ENCODE results near the gene CNTLN. TPM values are rescaled to one million over a fixed set of nuclear protein-coding genes. Genes with fewer than 3 reads are reported as not detected.

CNTLN gene
- total and polyA plus RNA-seq, 2 of the 8 experiments (the other 6 are each of a cell fraction or from before 2014, with no cell fraction given): 4.8 to 10.8 TPM

DNA sequence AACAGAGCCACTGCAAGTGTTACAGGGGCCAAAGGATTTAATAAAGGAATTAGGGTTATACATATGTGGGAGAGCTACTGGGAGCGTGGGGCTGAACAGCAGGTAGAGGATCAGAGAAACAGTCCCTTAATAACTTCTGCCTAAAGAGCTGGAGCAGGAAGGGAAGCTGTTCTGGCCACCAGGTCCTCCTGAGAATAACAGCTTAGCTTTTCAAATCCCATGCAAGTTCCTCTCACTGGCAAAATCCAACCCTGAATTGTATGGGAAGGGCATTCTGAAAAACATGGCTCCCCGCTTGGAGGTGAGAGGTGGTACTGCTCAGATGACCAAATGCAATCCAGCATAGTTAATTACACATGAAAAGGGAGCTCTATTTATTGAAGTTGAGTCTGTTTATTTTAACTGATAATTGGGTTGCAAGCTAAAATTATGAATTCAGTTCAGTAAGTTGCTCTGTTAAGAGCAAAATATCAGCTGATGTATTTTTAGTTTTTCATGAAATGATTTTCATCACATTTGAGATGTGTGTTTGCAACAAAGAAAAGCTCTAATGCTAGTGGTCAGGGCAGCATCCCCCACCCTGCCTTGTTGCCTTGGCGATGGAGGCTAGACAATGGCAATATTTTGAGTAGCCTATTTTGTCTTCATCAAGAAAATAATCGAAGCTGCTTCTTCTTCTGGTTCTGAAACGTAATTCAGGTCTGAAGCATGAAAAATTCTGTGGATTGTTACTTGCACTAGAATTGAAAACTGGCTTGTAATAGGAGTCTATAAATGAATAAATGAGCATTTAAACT is 385.6 kb downstream of the CNTLN start (continued):
- TF ChIP-seq MAFK (IDR thresholded peaks at IDR 0.05; ENCODE audit: low read depth, low read length): no peak
- no peak for TF ChIP-seq RNF2 (IDR thresholded peaks at IDR 0.05; ENCODE audit: borderline replicate concordance, low read depth, low read length, missing control alignments, poor library complexity, severe bottlenecking)
- TF ChIP-seq BRCA1 (IDR thresholded peaks at IDR 0.05; ENCODE audit: low read depth, low read length): no peak
- no peak for TF ChIP-seq CBX8 (IDR thresholded peaks at IDR 0.05; ENCODE audit: borderline replicate concordance, low read depth, low read length)
- no peak for TF ChIP-seq NRF1 (IDR thresholded peaks at IDR 0.05; ENCODE audit: low read depth, low read length)
- TF ChIP-seq HDAC2 (IDR thresholded peaks at IDR 0.05; ENCODE audit: borderline replicate concordance in 1 of 2, low read depth in 2 of 2, low read length in 2 of 2): no peak
- no peak for TF ChIP-seq KDM5A (IDR thresholded peaks at IDR 0.05; ENCODE audit: low read length)
- no peak for TF ChIP-seq RXRA (IDR thresholded peaks at IDR 0.05; ENCODE audit: insufficient read depth, low read depth, low read length)
- TF ChIP-seq EZH2 (IDR thresholded peaks at IDR 0.05; ENCODE audit: low read depth, low read length, severe bottlenecking): no peak
- no peak for TF ChIP-seq CHD1 (IDR thresholded peaks at IDR 0.05; ENCODE audit: low read depth, low read length)
- TF ChIP-seq EGR1 (IDR thresholded peaks at IDR 0.05; ENCODE audit: borderline replicate concordance, low read depth, low read length): no peak
- TF ChIP-seq SP2 (IDR thresholded peaks at IDR 0.05; ENCODE audit: low read length): no peak
- TF ChIP-seq MAX (IDR thresholded peaks at IDR 0.05): no peak
- TF ChIP-seq, protein P1, sequence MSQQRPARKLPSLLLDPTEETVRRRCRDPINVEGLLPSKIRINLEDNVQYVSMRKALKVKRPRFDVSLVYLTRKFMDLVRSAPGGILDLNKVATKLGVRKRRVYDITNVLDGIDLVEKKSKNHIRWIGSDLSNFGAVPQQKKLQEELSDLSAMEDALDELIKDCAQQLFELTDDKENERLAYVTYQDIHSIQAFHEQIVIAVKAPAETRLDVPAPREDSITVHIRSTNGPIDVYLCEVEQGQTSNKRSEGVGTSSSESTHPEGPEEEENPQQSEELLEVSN (IDR thresholded peaks at IDR 0.05): no peak
- no peak for TF ChIP-seq PHF8 (conservative IDR thresholded peaks at IDR 0.05; ENCODE audit: low read depth, low read length)
- no peak for TF ChIP-seq FOSL1 (IDR thresholded peaks at IDR 0.05; ENCODE audit: insufficient read depth, low read depth, low read length)
- no peak for TF ChIP-seq CREB1 (IDR thresholded peaks at IDR 0.05)
- no peak for TF ChIP-seq BACH1 (IDR thresholded peaks at IDR 0.05; ENCODE audit: low read length)
- TF ChIP-seq CEBPB (IDR thresholded peaks at IDR 0.05; ENCODE audit: low read depth, low read length): no peak
- TF ChIP-seq POLR2A (IDR thresholded peaks at IDR 0.05; ENCODE audit: control extremely low read depth in 1 of 2, low read depth in 2 of 2, low read length in 2 of 2): peak in 1 of 2 experiments; percentile 81; a peak in 2 of 3 replicates
- TF ChIP-seq JUN (IDR thresholded peaks at IDR 0.05; ENCODE audit: low read depth, low read length): no peak
- no peak for TF ChIP-seq HDAC6 (IDR thresholded peaks at IDR 0.05; ENCODE audit: low read depth, low read length)
